Measurements from ENCODE around the gene COL25A1. TPM values are rescaled to one million over a fixed set of nuclear protein-coding genes. Genes with fewer than 3 reads are reported as not detected.

COL25A1 gene
- total and polyA plus RNA-seq, 4 experiments from 2014 or later = 0.06 to 0.55 (median 0.44) TPM; not detected in 1

DNA sequence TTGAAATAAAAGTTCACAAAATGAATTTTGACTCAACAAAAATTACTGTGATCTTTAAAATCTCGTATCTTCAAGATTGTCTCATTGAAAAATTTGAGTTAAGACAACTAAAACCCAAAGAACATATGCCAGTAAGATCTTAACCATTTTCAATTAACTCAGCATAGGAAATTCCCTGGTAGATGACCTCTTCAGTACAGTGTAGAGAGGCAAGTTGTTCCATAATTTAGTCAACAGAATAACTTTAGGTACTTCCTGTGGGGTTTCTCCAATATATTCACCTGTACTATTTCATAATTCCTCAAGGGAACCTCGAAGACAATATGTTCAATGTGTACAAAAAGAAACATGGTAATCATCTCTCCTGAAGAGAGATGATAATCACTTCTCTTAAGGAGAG is 145.3 kb downstream of the COL25A1 start:
- H3K4me1 Mint-ChIP-seq = no peaks in the 10 kb centered on the region
- H3K27ac ChIP-seq (ENCODE audit: low read depth, low read length) = no peak overlapping the region
- no peaks in the 10 kb centered on the region for H3K36me3 Mint-ChIP-seq
- no peaks in the 10 kb centered on the region for H3K4me1 ChIP-seq (ENCODE audit: insufficient read depth, low read length)
- DNase-seq = no peak
- no peak overlapping the region for H3K4me3 ChIP-seq (ENCODE audit: low read length in 2 of 2)
- H3K27me3 Mint-ChIP-seq = peaks cover 2 to 3% of the 10 kb centered on the region in 2 donors
- H3K36me3 ChIP-seq (ENCODE audit: insufficient read depth, low read length) = no peaks in the 10 kb centered on the region
- H3K9me3 ChIP-seq (ENCODE audit: control insufficient read depth in 1 of 2, low read length in 2 of 2) = no peaks in the 10 kb centered on the region
- H3K4me3 Mint-ChIP-seq = no peak overlapping the region
- POLR2A ChIA-PET (ENCODE audit: partially characterized antibody) = no interaction called here
- peaks cover 4% of the 10 kb centered on the region for H3K27me3 ChIP-seq (ENCODE audit: insufficient read depth, low read length)
- CTCF ChIA-PET (ENCODE audit: partially characterized antibody) = no interaction called here
- no peak overlapping the region for H3K27ac Mint-ChIP-seq
- no peaks in the 10 kb centered on the region for H3K9me3 Mint-ChIP-seq
- intact Hi-C loops (cut with micrococcal nuclease) = no loop called here

DNA sequence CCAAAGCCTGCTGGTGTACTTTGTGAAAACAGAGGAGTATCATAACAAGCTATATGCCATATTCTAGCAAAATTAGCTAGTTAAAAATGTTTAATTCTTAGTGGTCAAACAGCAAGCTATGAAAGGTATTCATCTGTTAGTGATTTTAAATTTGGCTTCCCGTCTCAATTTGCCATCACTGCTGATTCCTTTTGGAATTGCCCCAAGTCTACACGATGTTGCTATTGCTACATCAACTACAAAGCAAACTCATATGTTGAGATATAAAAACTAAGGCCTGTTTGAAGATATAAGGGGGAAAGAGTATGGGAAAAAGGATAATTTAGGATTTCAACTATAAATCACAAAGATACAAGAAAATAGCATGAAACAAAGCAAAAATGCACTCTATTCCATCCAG is 146.1 kb downstream of the COL25A1 start:
- Mint-ChIP-seq H3K36me3 (no peaks in the 10 kb centered on the region), H3K9me3 (no peaks in the 10 kb centered on the region), H3K4me1 (no peaks in the 10 kb centered on the region), H3K4me3 (no peak overlapping the region), H3K27me3 (peaks cover 3% of the 10 kb centered on the region in 2 donors), H3K27ac (no peak overlapping the region)
- no peaks in the 10 kb centered on the region for H3K4me1 ChIP-seq (ENCODE audit: insufficient read depth, low read length)
- DNase-seq = no peak
- H3K4me3 ChIP-seq (ENCODE audit: low read length in 2 of 2) = no peak overlapping the region
- ChIA-PET CTCF (ENCODE audit: partially characterized antibody) (no interaction called here), POLR2A (ENCODE audit: partially characterized antibody) (no interaction called here)
- intact Hi-C loops (cut with micrococcal nuclease) = no loop called here
- no peak overlapping the region for H3K27ac ChIP-seq (ENCODE audit: low read depth, low read length)
- no peaks in the 10 kb centered on the region for H3K9me3 ChIP-seq (ENCODE audit: control insufficient read depth in 1 of 2, low read length in 2 of 2)
- peaks cover 4% of the 10 kb centered on the region for H3K27me3 ChIP-seq (ENCODE audit: insufficient read depth, low read length)
- H3K36me3 ChIP-seq (ENCODE audit: insufficient read depth, low read length) = no peaks in the 10 kb centered on the region

DNA sequence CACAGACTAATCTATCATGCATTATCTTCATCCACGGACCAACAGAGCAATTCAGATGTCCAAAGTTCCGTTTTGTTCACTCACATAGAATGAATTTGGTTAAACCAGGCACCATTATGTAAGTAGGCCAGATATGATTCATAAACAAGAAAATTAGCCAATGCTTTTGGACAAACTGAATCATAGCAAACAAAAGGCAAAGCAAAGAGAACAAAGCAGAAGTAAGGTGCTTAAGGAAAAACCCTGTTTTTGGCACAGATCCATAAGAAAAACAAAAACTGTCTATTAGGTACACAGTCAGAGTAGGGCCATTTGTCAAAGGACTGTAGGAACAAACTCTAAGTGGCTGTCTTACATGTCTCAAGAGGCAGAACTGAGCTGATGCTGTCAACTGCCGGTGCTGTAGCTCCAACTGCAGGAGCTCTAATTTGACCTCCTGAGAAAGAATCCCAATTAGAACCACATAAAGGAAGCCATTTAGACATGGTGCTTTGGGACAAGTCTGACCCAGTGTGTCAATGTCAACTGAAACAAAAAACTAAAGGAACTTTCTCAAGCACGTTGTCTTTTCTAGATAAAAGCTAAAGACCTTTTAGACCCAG is 146.7 kb downstream of the COL25A1 start:
- Mint-ChIP-seq H3K9me3 (no peaks in the 10 kb centered on the region), H3K27me3 (peaks cover 3 to 5% of the 10 kb centered on the region in 2 donors), H3K4me1 (no peaks in the 10 kb centered on the region), H3K36me3 (no peaks in the 10 kb centered on the region), H3K27ac (no peak overlapping the region), H3K4me3 (no peak overlapping the region)
- no peaks in the 10 kb centered on the region for H3K9me3 ChIP-seq (ENCODE audit: control insufficient read depth in 1 of 2, low read length in 2 of 2)
- no peaks in the 10 kb centered on the region for H3K4me1 ChIP-seq (ENCODE audit: insufficient read depth, low read length)
- H3K36me3 ChIP-seq (ENCODE audit: insufficient read depth, low read length) = no peaks in the 10 kb centered on the region
- no peak overlapping the region for H3K27ac ChIP-seq (ENCODE audit: low read depth, low read length)
- no peak overlapping the region for H3K4me3 ChIP-seq (ENCODE audit: low read length in 2 of 2)
- H3K27me3 ChIP-seq (ENCODE audit: insufficient read depth, low read length) = peaks cover 4% of the 10 kb centered on the region
- ChIA-PET POLR2A (ENCODE audit: partially characterized antibody) (no interaction called here), CTCF (ENCODE audit: partially characterized antibody) (no interaction called here)
- no peak for DNase-seq
- intact Hi-C loops (cut with micrococcal nuclease) = no loop called here

DNA sequence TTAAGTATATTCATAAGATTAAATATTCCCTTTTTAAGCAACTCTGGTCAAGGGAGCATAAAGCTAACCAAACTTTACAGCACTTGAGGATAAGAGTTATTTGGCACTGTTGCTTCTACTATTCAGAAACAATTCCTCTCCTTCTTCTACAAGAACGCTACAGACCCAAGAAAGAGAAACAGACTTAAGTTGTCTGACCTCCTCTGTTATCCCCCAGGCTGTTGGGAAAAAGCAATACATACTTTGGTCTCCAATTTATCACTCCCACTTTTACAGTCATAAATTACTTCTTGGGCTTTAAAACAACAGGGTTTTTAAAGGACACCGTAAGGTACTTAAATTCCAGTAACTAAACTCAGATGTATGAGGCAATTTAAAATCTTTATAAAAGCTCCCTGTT is 147.4 kb downstream of the COL25A1 start:
- no peaks in the 10 kb centered on the region for H3K4me1 Mint-ChIP-seq
- H3K4me3 Mint-ChIP-seq = no peak overlapping the region
- intact Hi-C loops (cut with micrococcal nuclease) = no loop called here
- Histone ChIP-seq H3K4me1 (ENCODE audit: insufficient read depth, low read length) (no peaks in the 10 kb centered on the region), H3K27me3 (ENCODE audit: insufficient read depth, low read length) (peaks cover 4% of the 10 kb centered on the region), H3K4me3 (ENCODE audit: low read length in 2 of 2) (no peak overlapping the region), H3K27ac (ENCODE audit: low read depth, low read length) (no peak overlapping the region), H3K36me3 (ENCODE audit: insufficient read depth, low read length) (no peaks in the 10 kb centered on the region), H3K9me3 (ENCODE audit: control insufficient read depth in 1 of 2, low read length in 2 of 2) (no peaks in the 10 kb centered on the region)
- H3K27me3 Mint-ChIP-seq = peaks cover 3 to 5% of the 10 kb centered on the region in 2 donors
- H3K27ac Mint-ChIP-seq = no peak overlapping the region
- CTCF ChIA-PET (ENCODE audit: partially characterized antibody) = no interaction called here
- no peaks in the 10 kb centered on the region for H3K9me3 Mint-ChIP-seq
- DNase-seq = no peak
- H3K36me3 Mint-ChIP-seq = no peaks in the 10 kb centered on the region
- POLR2A ChIA-PET (ENCODE audit: partially characterized antibody) = no interaction called here

DNA sequence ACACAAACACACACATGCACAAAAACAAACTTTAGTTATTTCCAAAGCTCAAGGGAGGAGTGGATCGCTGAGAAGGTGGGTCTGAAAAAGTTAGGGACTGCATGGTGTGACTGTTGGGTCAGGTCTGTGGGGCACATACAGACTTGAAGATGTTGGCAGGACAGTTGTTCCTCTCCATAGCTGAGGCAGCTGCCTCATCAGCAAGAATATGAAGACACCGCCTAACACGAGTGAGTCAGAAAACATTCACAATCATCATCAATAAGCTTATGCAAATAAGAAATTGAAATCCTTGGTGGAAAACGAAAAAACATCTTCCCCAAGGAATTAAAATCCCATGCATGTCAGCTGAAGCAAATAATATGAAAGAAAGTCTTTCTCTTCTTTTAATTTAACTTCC is 148.0 kb downstream of the COL25A1 start:
- Mint-ChIP-seq H3K4me1 (no peaks in the 10 kb centered on the region), H3K27me3 (peaks cover 3 to 9% of the 10 kb centered on the region in 2 donors), H3K27ac (no peak overlapping the region), H3K9me3 (no peaks in the 10 kb centered on the region), H3K4me3 (no peak overlapping the region), H3K36me3 (no peaks in the 10 kb centered on the region)
- DNase-seq = no peak
- Histone ChIP-seq H3K27ac (ENCODE audit: low read depth, low read length) (no peak overlapping the region), H3K27me3 (ENCODE audit: insufficient read depth, low read length) (peaks cover 4% of the 10 kb centered on the region), H3K36me3 (ENCODE audit: insufficient read depth, low read length) (no peaks in the 10 kb centered on the region), H3K4me3 (ENCODE audit: low read length in 2 of 2) (no peak overlapping the region), H3K4me1 (ENCODE audit: insufficient read depth, low read length) (no peaks in the 10 kb centered on the region), H3K9me3 (ENCODE audit: control insufficient read depth in 1 of 2, low read length in 2 of 2) (no peaks in the 10 kb centered on the region)
- ChIA-PET POLR2A (ENCODE audit: partially characterized antibody) (no interaction called here), CTCF (ENCODE audit: partially characterized antibody) (no interaction called here)
- intact Hi-C loops (cut with micrococcal nuclease) = no loop called here

DNA sequence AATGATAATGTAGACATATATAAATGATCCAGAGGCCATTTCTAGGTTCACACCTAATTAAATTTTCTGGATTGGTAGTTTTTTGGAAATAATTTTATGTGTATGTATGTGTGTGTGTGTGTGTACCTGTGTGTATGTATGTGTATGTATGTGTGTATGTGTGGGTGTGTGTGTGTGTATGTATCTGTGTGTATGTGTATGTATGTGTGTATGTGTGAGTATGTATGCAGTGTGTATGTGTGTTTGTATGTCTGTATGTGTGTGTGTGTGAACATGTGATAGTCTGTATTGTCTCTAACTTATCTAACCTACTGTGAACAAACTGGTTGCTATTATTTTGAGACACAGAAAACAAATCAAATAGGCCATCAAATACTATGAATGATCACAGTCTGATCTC is 152.6 kb downstream of the COL25A1 start:
- intact Hi-C loops (cut with micrococcal nuclease) = no loop called here
- POLR2A ChIA-PET (ENCODE audit: partially characterized antibody) = no interaction called here

DNA sequence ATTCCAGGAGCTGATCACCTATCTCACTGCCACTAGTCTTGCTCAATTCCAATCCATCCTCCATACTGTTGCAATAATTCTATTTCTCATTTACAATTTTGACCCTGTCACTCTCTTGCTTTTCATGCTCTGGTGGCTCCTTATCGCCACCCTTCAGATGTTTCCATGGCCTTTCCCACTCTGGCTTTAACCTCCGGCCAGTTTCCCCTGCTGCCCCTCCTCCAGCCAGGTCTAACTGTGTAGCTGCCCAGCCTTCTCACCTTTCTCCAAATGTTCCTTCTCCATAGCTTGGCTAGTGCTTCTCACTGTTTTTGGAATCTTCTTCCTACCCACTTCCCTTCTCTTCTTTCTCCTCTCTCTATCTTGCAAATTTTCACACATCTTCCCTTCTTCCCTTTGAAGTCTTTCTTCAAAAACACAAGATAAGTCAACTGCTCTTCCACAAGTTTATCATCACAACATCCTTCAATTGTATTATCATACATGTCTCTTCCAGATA is 153.8 kb downstream of the COL25A1 start:
- peaks cover 12 to 18% of the 10 kb centered on the region in 2 donors for H3K27me3 Mint-ChIP-seq
- intact Hi-C loops (cut with micrococcal nuclease) = no loop called here
- no peaks in the 10 kb centered on the region for H3K4me1 Mint-ChIP-seq
- DNase-seq = no peak
- Histone ChIP-seq H3K4me1 (ENCODE audit: insufficient read depth, low read length) (no peaks in the 10 kb centered on the region), H3K4me3 (ENCODE audit: low read length in 2 of 2) (no peak overlapping the region), H3K27me3 (ENCODE audit: insufficient read depth, low read length) (peaks cover 4% of the 10 kb centered on the region), H3K27ac (ENCODE audit: low read depth, low read length) (no peak overlapping the region), H3K9me3 (ENCODE audit: control insufficient read depth in 1 of 2, low read length in 2 of 2) (no peaks in the 10 kb centered on the region), H3K36me3 (ENCODE audit: insufficient read depth, low read length) (no peaks in the 10 kb centered on the region)
- no peaks in the 10 kb centered on the region for H3K36me3 Mint-ChIP-seq
- H3K4me3 Mint-ChIP-seq = no peak overlapping the region
- POLR2A ChIA-PET (ENCODE audit: partially characterized antibody) = no interaction called here
- no peaks in the 10 kb centered on the region for H3K9me3 Mint-ChIP-seq
- CTCF ChIA-PET (ENCODE audit: partially characterized antibody) = no interaction called here
- H3K27ac Mint-ChIP-seq = no peak overlapping the region

More for the DNA sequence above, 152.6 kb downstream of the COL25A1 start:
- H3K27me3 ChIP-seq (ENCODE audit: insufficient read depth, low read length) = peaks cover 4% of the 10 kb centered on the region
- H3K4me3 Mint-ChIP-seq = no peak overlapping the region
- H3K4me1 Mint-ChIP-seq = no peaks in the 10 kb centered on the region
- H3K9me3 Mint-ChIP-seq = no peaks in the 10 kb centered on the region
- H3K36me3 Mint-ChIP-seq = no peaks in the 10 kb centered on the region
- no peaks in the 10 kb centered on the region for H3K9me3 ChIP-seq (ENCODE audit: control insufficient read depth in 1 of 2, low read length in 2 of 2)
- no peaks in the 10 kb centered on the region for H3K36me3 ChIP-seq (ENCODE audit: insufficient read depth, low read length)
- H3K4me3 ChIP-seq (ENCODE audit: low read length in 2 of 2) = no peak overlapping the region
- H3K27ac ChIP-seq (ENCODE audit: low read depth, low read length) = no peak overlapping the region
- H3K27me3 Mint-ChIP-seq = peaks cover 10 to 18% of the 10 kb centered on the region in 2 donors
- H3K27ac Mint-ChIP-seq = no peak overlapping the region
- no peak for DNase-seq
- H3K4me1 ChIP-seq (ENCODE audit: insufficient read depth, low read length) = no peaks in the 10 kb centered on the region
- CTCF ChIA-PET (ENCODE audit: partially characterized antibody) = no interaction called here

DNA sequence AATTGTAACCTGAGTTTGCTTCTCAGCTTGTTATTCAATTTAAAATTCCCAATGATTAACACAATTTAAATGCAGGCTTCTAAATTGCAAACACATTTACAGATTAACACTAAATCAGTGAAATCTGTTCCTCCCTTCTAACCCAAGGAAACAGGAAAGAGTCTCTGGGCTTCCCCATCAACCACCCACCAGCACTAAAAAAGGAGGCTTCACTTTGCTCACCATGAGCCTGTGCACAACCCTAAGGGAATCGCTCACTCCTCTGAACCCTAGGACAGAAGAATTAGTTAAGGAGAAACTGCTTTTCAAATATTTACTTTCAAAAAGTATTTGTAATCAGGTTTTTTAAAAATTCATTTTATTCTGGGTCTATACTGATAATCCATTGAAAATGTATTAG is 155.3 kb downstream of the COL25A1 start:
- no peak overlapping the region for H3K4me3 ChIP-seq (ENCODE audit: low read length in 2 of 2)
- H3K27me3 ChIP-seq (ENCODE audit: insufficient read depth, low read length) = no peaks in the 10 kb centered on the region
- H3K27ac Mint-ChIP-seq = no peak overlapping the region
- H3K36me3 ChIP-seq (ENCODE audit: insufficient read depth, low read length) = no peaks in the 10 kb centered on the region
- intact Hi-C loops (cut with micrococcal nuclease) = no loop called here
- no peaks in the 10 kb centered on the region for H3K9me3 ChIP-seq (ENCODE audit: control insufficient read depth in 1 of 2, low read length in 2 of 2)
- POLR2A ChIA-PET (ENCODE audit: partially characterized antibody) = no interaction called here
- H3K4me1 Mint-ChIP-seq = no peaks in the 10 kb centered on the region
- H3K4me3 Mint-ChIP-seq = no peak overlapping the region
- DNase-seq = no peak
- no peaks in the 10 kb centered on the region for H3K36me3 Mint-ChIP-seq
- H3K4me1 ChIP-seq (ENCODE audit: insufficient read depth, low read length) = no peaks in the 10 kb centered on the region
- peaks cover 12 to 19% of the 10 kb centered on the region in 2 donors for H3K27me3 Mint-ChIP-seq
- CTCF ChIA-PET (ENCODE audit: partially characterized antibody) = no interaction called here
- no peak overlapping the region for H3K27ac ChIP-seq (ENCODE audit: low read depth, low read length)
- peaks cover 0 to 8% (median 3%) of the 10 kb centered on the region in 8 donors for H3K9me3 Mint-ChIP-seq

All from CD4-positive, alpha-beta memory T cell (primary cell).